Caki2 (cell line): ENCODE measurements around the gene NFIA. TPM values are rescaled to one million over a fixed set of nuclear protein-coding genes. Genes with fewer than 3 reads are reported as not detected.

Experiments
- DNase-seq: peaks from one replicate; pipeline ENCODE4 v3.0.0-alpha.2; 2015; ENCODE audit warnings: low read depth
- in situ Hi-C: cut with HindIII; loops from 2 replicates; pipeline ENCODE4 v1.10.0; 2016; ENCODE audit warnings: low sequenced_read_pairs, low pct_unique_long_range_greater_than_20kb, mixed read lengths
- total RNA-seq: library from RNA; depleted of rRNA; stranded (reverse); fragments of >200 nt; shearing (Covaris generic); gene quantifications from 2 replicates; pipeline ENCODE4 v1.2.3, GENCODE V29; 2014; ENCODE audit warnings: low replicate concordance

Gene NFIA
- total RNA-seq, 1 experiment from 2014 or later = 8.7 TPM

- in situ Hi-C loops = no loop called here
- DNase-seq = no peak
Observed at GRCh38 chr1:61213245-61214011, 131.1 kb downstream of the NFIA start.

- in situ Hi-C loops = no loop called here
- DNase-seq = no peak
Observed at GRCh38 chr1:61215119-61215518, 132.8 kb downstream of the NFIA start.

- peak; percentile 77 for DNase-seq
- in situ Hi-C loops = no loop called here
Observed at GRCh38 chr1:61215676-61216289, 133.4 kb downstream of the NFIA start.

GRCh38 chr1:61220536-61220935 is 138.2 kb downstream of the NFIA start:
- DNase-seq = no peak
- in situ Hi-C loops = no loop called here

- in situ Hi-C loops = no loop called here
- DNase-seq = no peak
Observed at GRCh38 chr1:61221642-61222041, 139.3 kb downstream of the NFIA start.

- no peak for DNase-seq
- in situ Hi-C loops = no loop called here
Observed at GRCh38 chr1:61222240-61222639, 139.9 kb downstream of the NFIA start.

GRCh38 chr1:61223140-61223539 is 140.8 kb downstream of the NFIA start:
- in situ Hi-C loops = no loop called here
- no peak for DNase-seq

- in situ Hi-C loops = no loop called here
- DNase-seq = no peak
Observed at GRCh38 chr1:61224609-61225008, 142.2 kb downstream of the NFIA start.

- in situ Hi-C loops = no loop called here
- no peak for DNase-seq
Observed at GRCh38 chr1:61225478-61225877, 143.1 kb downstream of the NFIA start.

GRCh38 chr1:61226791-61227567 is 144.6 kb downstream of the NFIA start:
- in situ Hi-C loops = no loop called here
- no peak for DNase-seq

- no peak for DNase-seq
Observed at GRCh38 chr1:61227857-61228550, 145.6 kb downstream of the NFIA start.

GRCh38 chr1:61230523-61230922 is 148.2 kb downstream of the NFIA start:
- no peak for DNase-seq
- in situ Hi-C loops = no loop called here

More at GRCh38 chr1:61227857-61228550, 145.6 kb downstream of the NFIA start:
- in situ Hi-C loops = no loop called here

- in situ Hi-C loops = no loop called here
- DNase-seq = no peak
Observed at GRCh38 chr1:61231795-61232194, 149.4 kb downstream of the NFIA start.

GRCh38 chr1:61233121-61233660 is 150.8 kb downstream of the NFIA start:
- in situ Hi-C loops = no loop called here
- DNase-seq = no peak

- in situ Hi-C loops = no loop called here
- no peak for DNase-seq
Observed at GRCh38 chr1:61234587-61234919, 152.2 kb downstream of the NFIA start.

GRCh38 chr1:61237147-61237546 is 154.8 kb downstream of the NFIA start:
- DNase-seq = no peak
- in situ Hi-C loops = no loop called here

- in situ Hi-C loops = no loop called here
- DNase-seq = no peak
Observed at GRCh38 chr1:61237659-61238358, 155.4 kb downstream of the NFIA start.

GRCh38 chr1:61238359-61238665 is 156.0 kb downstream of the NFIA start:
- in situ Hi-C loops = no loop called here
- DNase-seq = no peak
